H9 (cell line): Measurements from ENCODE around the gene FREM1. TPM values are rescaled to one million over a fixed set of nuclear protein-coding genes. Genes with fewer than 3 reads are reported as not detected.

Experiments
- DNase-seq: peaks from one replicate; pipeline ENCODE4 v3.0.0-alpha.2; 2017
- H2AFZ ChIP-seq: one replicate; pipeline ENCODE4 v1.6.1; 2013; ENCODE audit warnings: mild to moderate bottlenecking, low read length, control low read depth, moderate library complexity
- H2AK5ac ChIP-seq: 2 replicates; pipeline ENCODE4 v1.6.1; 2013; ENCODE audit warnings: low read length, control low read depth, mixed read lengths; ENCODE audit not compliant: insufficient read length
- H2BK120ac ChIP-seq: one replicate; pipeline ENCODE4 v1.6.1; 2013; ENCODE audit warnings: low read depth, mild to moderate bottlenecking, low read length, control low read depth, inconsistent platforms; ENCODE audit not compliant: poor library complexity, severe bottlenecking
- H2BK12ac ChIP-seq: 2 replicates; pipeline ENCODE4 v1.6.1; 2013; ENCODE audit warnings: low read length, control low read depth, mixed read lengths, low read depth; ENCODE audit not compliant: insufficient read length
- H2BK15ac ChIP-seq: 2 replicates; pipeline ENCODE4 v1.6.1; 2013; ENCODE audit warnings: low read depth, low read length, control low read depth
- H2BK20ac ChIP-seq: one replicate; pipeline ENCODE4 v1.6.1; 2013; ENCODE audit warnings: low read depth, mild to moderate bottlenecking, low read length, control low read depth, inconsistent platforms; ENCODE audit not compliant: poor library complexity, severe bottlenecking
- H2BK5ac ChIP-seq: 2 replicates; pipeline ENCODE4 v1.6.1; 2013; ENCODE audit warnings: low read length, control low read depth, mixed read lengths; ENCODE audit not compliant: insufficient read length
- H3K14ac ChIP-seq: 2 replicates; pipeline ENCODE4 v1.6.1; 2013; ENCODE audit warnings: low read length, control low read depth; ENCODE audit not compliant: insufficient read depth
- H3K18ac ChIP-seq: 2 replicates; pipeline ENCODE4 v1.6.1; 2013; ENCODE audit warnings: low read depth, mild to moderate bottlenecking, mixed read lengths, low read length, control low read depth; ENCODE audit not compliant: insufficient read length
- H3K23ac ChIP-seq: 2 replicates; pipeline ENCODE4 v1.6.1; 2013; ENCODE audit warnings: low read length, control low read depth, mixed read lengths, low read depth; ENCODE audit not compliant: insufficient read length
- H3K23me2 ChIP-seq: 2 replicates; pipeline ENCODE4 v1.6.1; 2013; ENCODE audit warnings: low read depth, mild to moderate bottlenecking, mixed read lengths, low read length, control low read depth; ENCODE audit not compliant: insufficient read length, poor library complexity, severe bottlenecking
- H3K27ac ChIP-seq: 2 replicates; pipeline ENCODE4 v1.5.1; 2013; ENCODE audit warnings: low read length, control low read depth, mixed read lengths, low read depth; ENCODE audit not compliant: insufficient read length
- H3K27me3 ChIP-seq: 2 replicates; pipeline ENCODE4 v1.6.1; 2013; ENCODE audit warnings: low read length, control low read depth, inconsistent platforms; ENCODE audit not compliant: insufficient read depth
- H3K4ac ChIP-seq: 2 replicates; pipeline ENCODE4 v1.6.1; 2013; ENCODE audit warnings: low read depth, mild to moderate bottlenecking, control low read depth, inconsistent platforms, low read length, moderate library complexity
- H3K4me1 ChIP-seq: 2 replicates; pipeline ENCODE4 v1.6.1; 2013; ENCODE audit warnings: low read length, control low read depth, inconsistent platforms; ENCODE audit not compliant: insufficient read depth
- H3K4me2 ChIP-seq: 2 replicates; pipeline ENCODE4 v1.6.1; 2013; ENCODE audit warnings: low read length, control low read depth, mixed read lengths; ENCODE audit not compliant: insufficient read length, insufficient read depth
- H3K56ac ChIP-seq: 2 replicates; pipeline ENCODE4 v1.6.1; 2013; ENCODE audit warnings: low read depth, mild to moderate bottlenecking, mixed read lengths, low read length, control low read depth; ENCODE audit not compliant: insufficient read length
- H3K79me1 ChIP-seq: 2 replicates; pipeline ENCODE4 v1.6.1; 2013; ENCODE audit warnings: low read depth, mild to moderate bottlenecking, moderate library complexity, low read length, control low read depth, inconsistent platforms; ENCODE audit not compliant: insufficient read depth, poor library complexity, severe bottlenecking
- H3K79me2 ChIP-seq: 2 replicates; pipeline ENCODE4 v1.6.1; 2013; ENCODE audit warnings: low read length, control low read depth, inconsistent platforms; ENCODE audit not compliant: insufficient read depth
- H3K9ac ChIP-seq: 2 replicates; pipeline ENCODE4 v1.6.1; 2013; ENCODE audit warnings: low read length, control low read depth, mixed read lengths; ENCODE audit not compliant: insufficient read length; ENCODE audit errors: extremely low read depth
- H3K9me3 ChIP-seq: one replicate; pipeline ENCODE4 v1.6.1; 2013; ENCODE audit warnings: low read depth, low read length, inconsistent platforms; ENCODE audit not compliant: control insufficient read depth
- H3T11ph ChIP-seq: one replicate; pipeline ENCODE4 v1.6.1; 2013; ENCODE audit warnings: mild to moderate bottlenecking, low read length, control low read depth, inconsistent platforms
- H4K20me1 ChIP-seq: one replicate; pipeline ENCODE4 v1.6.1; 2013; ENCODE audit not compliant: control insufficient read depth, insufficient read length, insufficient read depth
- H4K5ac ChIP-seq: 2 replicates; pipeline ENCODE4 v1.6.1; 2013; ENCODE audit warnings: low read depth, mild to moderate bottlenecking, mixed read lengths, low read length, control low read depth; ENCODE audit not compliant: insufficient read length
- H4K8ac ChIP-seq: replicated peaks from 2 replicates; pipeline ENCODE4 v1.6.1; 2013; ENCODE audit warnings: low read length, control low read depth, mixed read lengths, low read depth; ENCODE audit not compliant: insufficient read length
- H4K91ac ChIP-seq: 2 replicates; pipeline ENCODE4 v1.6.1; 2013; ENCODE audit warnings: low read depth, mild to moderate bottlenecking, moderate library complexity, mixed read lengths, low read length, control low read depth; ENCODE audit not compliant: insufficient read length
- H3K27ac Mint-ChIP-seq, 3 experiments: 2 replicates in 2 of 3; 3 replicates in 1 of 3; pipeline ENCODE4 v1.8.0; 2020 to 2021; ENCODE audit warnings: mixed read lengths in 3 of 3, mild to moderate bottlenecking in 1 of 3, moderate library complexity in 1 of 3
- H3K27me3 Mint-ChIP-seq: 2 replicates; pipeline ENCODE4 v1.8.0; 2021; ENCODE audit warnings: low read depth, mild to moderate bottlenecking, moderate library complexity, mixed read lengths
- H3K36me3 Mint-ChIP-seq, 3 experiments: 2 replicates in 2 of 3; 3 replicates in 1 of 3; pipeline ENCODE4 v1.8.0; 2020 to 2021; ENCODE audit warnings: low read depth in 3 of 3, mixed read lengths in 3 of 3; ENCODE audit not compliant: insufficient read depth in 1 of 3
- H3K4me1 Mint-ChIP-seq, 2 experiments: 2 replicates each; pipeline ENCODE4 v1.8.0; 2020; ENCODE audit warnings: mixed read lengths in 2 of 2
- H3K4me3 Mint-ChIP-seq, 2 experiments: 2 replicates in 1 of 2; 3 replicates in 1 of 2; pipeline ENCODE4 v1.8.0; 2020 to 2021; ENCODE audit warnings: mild to moderate bottlenecking in 2 of 2, mixed read lengths in 2 of 2, moderate library complexity in 1 of 2
- H3K9me3 Mint-ChIP-seq, 2 experiments: 2 replicates in 1 of 2; 3 replicates in 1 of 2; pipeline ENCODE4 v1.8.0; 2020; ENCODE audit warnings: mild to moderate bottlenecking in 2 of 2, mixed read lengths in 2 of 2, moderate library complexity in 1 of 2
- CTCF ChIP-seq: fragments of 200-600 bp; sonication (generic); conservative IDR thresholded peaks from 3 replicates; pipeline ENCODE4 v1.8.0; 2021; ENCODE audit warnings: antibody characterized with exemption, mild to moderate bottlenecking
- WGBS: extraction: QIAGEN DNeasy Blood & Tissue Kit; methylation state at CpG from one replicate; pipeline ENCODE4 v1.1.7; 2013; ENCODE audit warnings: missing lambda C conversion rate, low lambda C conversion rate, mixed read lengths; ENCODE audit not compliant: insufficient read length; ENCODE audit errors: extremely low coverage; 5-methylcytosine and 5-hydroxymethylcytosine counted together
- total RNA-seq: library from RNA; stranded (reverse); gene quantifications from 2 replicates; pipeline ENCODE4 v1.2.1, GENCODE V29; 2021

FREM1 gene
- total RNA-seq, 1 experiment from 2014 or later: 0.44 TPM

- Histone ChIP-seq H2BK20ac (no peak overlapping the region), H2BK12ac (no peak overlapping the region), H3K18ac (no peak overlapping the region), H3K79me2 (no peaks in the 10 kb centered on the region), H2BK15ac (no peak overlapping the region), H3K27me3 (no peaks in the 10 kb centered on the region), H3K4ac (no peak overlapping the region), H4K5ac (no peak overlapping the region), H4K91ac (no peak overlapping the region), H3K79me1 (no peaks in the 10 kb centered on the region), H4K20me1 (no peaks in the 10 kb centered on the region), H2AFZ (no peak overlapping the region), H3K23me2 (no peaks in the 10 kb centered on the region), H4K8ac (no peak overlapping the region), H3K4me1 (peaks cover 3% of the 10 kb centered on the region; the same call in 1 of the 2 replicates), H3K14ac (no peak overlapping the region), H3K23ac (no peak overlapping the region), H3K9ac (no peak overlapping the region), H3K9me3 (no peaks in the 10 kb centered on the region), H3K4me2 (no peak overlapping the region), H3K27ac (no peak overlapping the region), H2BK5ac (no peak overlapping the region), H3K56ac (no peak overlapping the region), H2AK5ac (no peak overlapping the region), H3T11ph (no peak overlapping the region), H2BK120ac (no peak overlapping the region)
- H3K9me3 Mint-ChIP-seq: no peaks in the 10 kb centered on the region
- WGBS: no CpG with 5 or more reads among the region's 2 CpGs
- H3K4me1 Mint-ChIP-seq: peaks cover 0 to 3% of the 10 kb centered on the region in 2 experiments; a peak in 1 of 4 replicates
- no peaks in the 10 kb centered on the region for H3K27me3 Mint-ChIP-seq
- peaks cover 0 to 1% (median 0%) of the 10 kb centered on the region in 3 experiments; a peak in 1 of 7 replicates for H3K36me3 Mint-ChIP-seq
- no peak overlapping the region for H3K27ac Mint-ChIP-seq
- TF ChIP-seq CTCF: no peak
- no peak for DNase-seq
- no peak overlapping the region for H3K4me3 Mint-ChIP-seq
These were observed 116.8 kb downstream of the FREM1 start for GRCh38 chr9:14793389-14793788.
